PC-3 (cell line): ENCODE data around the gene GNAT3.

Experiments
- CTCF ChIP-seq: fragments of 300-600 bp; sonication (generic); conservative IDR thresholded peaks from 2 replicates; pipeline ENCODE4 v1.5.1; 2017; ENCODE audit warnings: antibody characterized with exemption, low read depth, mild to moderate bottlenecking, low read length
- EZH2phosphoT487 ChIP-seq: fragments of 300-600 bp; sonication (generic); IDR thresholded peaks from 2 replicates; pipeline ENCODE4 v1.6.1; 2018; ENCODE audit warnings: mild to moderate bottlenecking, antibody characterized with exemption, low read length, borderline replicate concordance

DNA sequence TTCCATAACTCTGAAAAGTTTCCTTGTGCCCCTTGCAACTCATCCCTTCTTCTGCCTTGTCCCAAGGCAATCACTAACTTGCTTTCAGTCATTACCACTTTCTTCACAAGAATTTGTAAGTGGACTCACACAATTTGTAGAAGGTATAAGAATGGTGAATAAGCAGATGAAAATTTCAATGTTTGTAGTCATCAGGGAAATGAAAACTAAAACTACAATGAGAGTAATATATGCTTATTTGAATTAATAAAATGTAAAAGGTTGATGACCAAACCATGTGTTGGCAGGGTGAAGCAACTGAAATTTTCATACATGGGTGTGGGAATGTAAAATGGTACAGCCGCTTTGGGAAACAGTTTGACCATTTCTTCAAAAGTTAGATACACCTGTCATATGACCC lies 79.7 kb downstream of the GNAT3 start:
- TF ChIP-seq CTCF (no peak), EZH2phosphoT487 (no peak)
